GM06990 (cell line): ENCODE measurements around the gene ESRRB.

Source experiments
- DNase-seq: peaks from one replicate; pipeline ENCODE4 v3.0.0-alpha.2; 2011; ENCODE audit not compliant: insufficient read length; ENCODE audit errors: extremely low read depth
- H3K27me3 ChIP-seq: replicated peaks from 2 replicates; pipeline ENCODE4 v1.6.0; 2011; ENCODE audit warnings: low read length; ENCODE audit not compliant: control insufficient read depth, insufficient read depth
- H3K36me3 ChIP-seq: 2 replicates; pipeline ENCODE4 v1.5.1; 2011; ENCODE audit warnings: low read length; ENCODE audit not compliant: control insufficient read depth, insufficient read depth
- H3K4me3 ChIP-seq: replicated peaks from 2 replicates; pipeline ENCODE4 v1.5.1; 2011; ENCODE audit warnings: low read depth, mild to moderate bottlenecking, control low read depth, low read length
- CTCF ChIP-seq: IDR thresholded peaks from 2 replicates; pipeline ENCODE4 v1.5.1; 2011; ENCODE audit warnings: low read length, control low read depth, mild to moderate bottlenecking, inconsistent platforms; ENCODE audit not compliant: insufficient read depth, poor library complexity, severe bottlenecking

Gene ESRRB

GRCh38 chr14:76394569-76394968, 18.6 kb downstream of the ESRRB start:
- no peak overlapping the region for H3K4me3 ChIP-seq
- no peak for TF ChIP-seq CTCF
- DNase-seq = no peak
- no peaks in the 10 kb centered on the region for H3K36me3 ChIP-seq
- no peaks in the 10 kb centered on the region; the same call in none of the 2 replicates for H3K27me3 ChIP-seq

GRCh38 chr14:76395161-76395560, 19.2 kb downstream of the ESRRB start:
- Histone ChIP-seq H3K36me3 (no peaks in the 10 kb centered on the region), H3K4me3 (no peak overlapping the region), H3K27me3 (no peaks in the 10 kb centered on the region; the same call in none of the 2 replicates)
- DNase-seq = no peak
- TF ChIP-seq CTCF = no peak

GRCh38 chr14:76396714-76397187, 20.8 kb downstream of the ESRRB start:
- no peaks in the 10 kb centered on the region; the same call in none of the 2 replicates for H3K27me3 ChIP-seq
- no peaks in the 10 kb centered on the region for H3K36me3 ChIP-seq
- no peak for DNase-seq
- no peak for TF ChIP-seq CTCF
- no peak overlapping the region for H3K4me3 ChIP-seq

DNA sequence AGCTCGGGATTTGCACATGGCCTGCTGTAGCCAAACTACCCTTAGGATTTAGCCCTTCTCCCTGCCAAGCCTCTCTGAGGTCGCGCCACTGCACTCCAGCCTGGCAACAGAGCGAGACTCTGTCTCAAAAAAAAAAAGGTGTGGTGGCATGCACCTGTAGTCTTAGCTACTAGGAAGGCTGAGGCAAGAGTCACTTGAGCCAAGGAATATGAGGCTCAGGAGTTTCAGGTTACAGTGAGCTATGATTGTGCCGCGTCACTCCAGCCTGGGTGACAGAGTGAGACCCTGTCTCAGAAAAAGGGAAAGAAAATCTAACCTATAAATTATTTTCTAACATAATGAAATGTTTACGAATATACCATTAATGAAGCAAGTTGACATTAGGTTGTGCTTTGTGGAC, 29.7 kb downstream of the ESRRB start:
- Histone ChIP-seq H3K36me3 (no peaks in the 10 kb centered on the region), H3K4me3 (no peak overlapping the region), H3K27me3 (peaks cover 4% of the 10 kb centered on the region)
- no peak for TF ChIP-seq CTCF
- DNase-seq = no peak

DNA sequence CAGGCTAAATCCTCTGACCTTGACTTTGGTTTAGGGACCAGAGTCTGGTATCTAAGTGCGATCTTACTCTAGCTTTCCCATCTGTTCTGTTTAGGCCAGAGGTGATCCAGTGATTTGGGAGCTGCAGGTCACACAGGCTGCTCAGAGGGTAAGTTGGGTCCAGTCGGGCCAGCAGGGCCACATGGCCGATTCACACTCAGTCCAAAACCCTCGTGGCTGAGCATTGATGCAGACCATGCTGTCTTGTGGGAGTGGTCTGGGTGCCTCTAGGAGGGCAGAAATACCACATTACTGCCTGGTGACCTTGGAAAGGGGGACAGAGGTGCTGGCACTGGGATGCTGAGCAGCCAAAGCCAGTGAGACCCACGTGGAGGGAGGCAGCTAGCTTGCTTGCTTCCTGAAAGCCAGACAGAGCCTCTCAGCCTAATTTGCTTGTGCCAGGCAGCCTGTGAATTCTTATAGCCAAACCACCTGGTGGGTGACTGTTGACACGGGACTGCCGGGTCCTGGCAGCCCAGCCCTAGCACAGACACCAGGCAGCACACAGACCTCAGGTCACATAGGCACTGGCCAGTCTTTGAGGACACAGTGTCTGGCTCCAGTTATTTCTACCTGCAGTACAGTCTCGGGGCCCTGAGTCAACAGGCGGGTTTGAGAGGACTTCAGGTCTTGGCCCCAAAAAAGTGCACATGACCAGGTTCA, 31.7 kb downstream of the ESRRB start:
- DNase-seq = no peak
- no peaks in the 10 kb centered on the region for H3K36me3 ChIP-seq
- peaks cover 4% of the 10 kb centered on the region for H3K27me3 ChIP-seq
- no peak for TF ChIP-seq CTCF
- H3K4me3 ChIP-seq = no peak overlapping the region
